Measurements from ENCODE around the gene RHBDF1.
"Not testable (repeated sequence)": the region's sequence is repeated elsewhere in the genome, so short reads cannot be mapped to it uniquely, and the experiment has no call there.

RHBDF1 gene

DNA sequence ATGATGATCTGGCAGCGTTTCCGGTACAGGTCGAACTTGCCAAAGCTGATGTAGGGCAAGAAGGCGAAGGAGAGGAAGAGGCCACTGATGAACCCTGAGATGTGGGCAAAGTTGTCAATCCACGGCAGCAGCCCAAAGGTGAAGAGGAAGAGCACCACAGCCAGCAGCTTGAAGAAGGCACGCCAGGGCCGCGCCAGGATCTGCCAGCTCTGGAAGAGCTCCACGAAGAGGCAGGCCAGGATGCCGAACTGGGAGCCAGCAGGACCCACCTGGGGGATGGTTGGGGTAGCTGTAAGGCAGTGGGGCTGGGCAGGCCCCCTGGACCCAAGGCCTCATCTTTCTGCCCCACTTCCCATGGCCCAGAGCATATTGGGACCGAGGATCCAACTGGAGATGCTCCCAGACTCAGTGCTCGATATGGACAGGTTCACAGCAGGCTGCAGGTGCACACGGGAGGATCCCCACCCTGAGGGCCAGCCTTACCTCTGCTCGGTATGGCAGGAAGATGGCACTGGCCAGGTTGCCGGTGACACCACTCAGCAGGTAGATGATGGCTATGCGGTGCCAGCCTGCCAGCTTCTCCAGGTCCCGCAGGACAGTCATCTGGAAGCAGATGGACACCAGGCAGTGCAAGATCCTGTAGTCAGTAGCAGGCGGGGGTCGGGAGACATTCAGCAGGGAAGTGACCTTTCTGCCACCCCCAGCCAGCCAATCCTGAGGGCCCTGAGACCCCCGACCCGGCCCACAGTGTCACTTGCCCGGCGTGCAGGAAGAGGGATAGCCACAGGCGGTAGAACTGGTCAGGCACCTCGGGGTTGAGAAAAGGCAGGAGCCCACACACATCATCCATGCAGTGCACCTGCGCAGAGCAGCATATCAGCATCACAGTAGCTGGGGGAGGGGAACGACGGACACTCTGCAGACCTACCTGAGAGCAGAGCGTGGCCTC is 13.7 kb downstream of the RHBDF1 start:
- DNase-seq, result no peak

DNA sequence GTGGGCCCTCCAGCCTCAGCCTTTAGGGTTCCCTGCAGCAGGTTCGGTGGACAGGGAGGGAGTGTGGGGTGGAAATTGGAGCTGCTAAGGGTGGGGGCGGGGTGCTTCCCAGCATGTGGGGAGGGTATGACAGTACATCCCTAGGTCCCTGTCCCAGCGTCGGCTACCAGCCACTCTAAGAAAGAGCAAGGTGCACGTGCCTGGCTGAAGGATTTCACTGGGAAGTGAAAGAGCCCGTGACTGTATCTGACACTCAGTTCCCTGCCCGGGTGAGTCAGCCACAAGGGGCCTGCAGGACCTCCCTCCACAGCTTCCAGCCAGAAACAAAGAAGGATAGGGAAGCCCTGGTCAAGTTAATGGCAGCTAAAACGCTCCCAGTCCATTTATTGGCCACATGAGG is 14.7 kb downstream of the RHBDF1 start:
- DNase-seq, result no peak

DNA sequence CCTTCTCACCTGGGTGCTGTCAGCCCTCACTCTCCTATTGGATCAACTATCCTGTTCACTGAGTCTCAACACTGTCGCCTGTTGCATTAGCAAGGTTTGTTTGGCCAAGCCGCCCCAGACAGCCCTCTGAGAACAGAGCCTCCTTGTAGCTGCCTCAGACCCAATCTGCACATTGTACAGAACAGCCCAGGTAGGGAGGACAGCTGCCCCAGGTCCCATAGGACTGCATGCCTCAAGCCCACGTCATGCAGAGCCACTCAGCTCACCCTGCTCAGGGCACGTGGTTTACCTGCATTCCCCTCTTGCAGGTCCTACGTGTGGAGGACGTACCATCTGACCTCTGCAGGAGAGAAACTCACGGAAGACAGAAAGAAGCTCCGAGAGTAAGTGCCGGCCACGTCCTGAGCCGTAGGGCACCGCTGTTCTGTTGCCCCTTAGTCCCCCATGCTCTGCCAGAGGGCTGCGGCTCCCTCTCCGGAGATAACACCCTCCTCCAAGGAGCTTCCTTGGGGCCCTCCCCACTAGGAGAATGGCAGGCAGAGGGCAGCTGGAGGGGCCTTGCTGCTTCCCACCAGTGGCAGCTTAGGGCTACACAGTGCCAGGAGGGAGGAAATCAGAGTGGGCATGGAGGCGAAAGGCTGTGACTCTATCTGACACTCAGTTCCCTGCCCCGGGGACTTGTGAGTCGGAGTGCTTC is 16.1 kb downstream of the RHBDF1 start:
- DNase-seq, result no peak

DNA sequence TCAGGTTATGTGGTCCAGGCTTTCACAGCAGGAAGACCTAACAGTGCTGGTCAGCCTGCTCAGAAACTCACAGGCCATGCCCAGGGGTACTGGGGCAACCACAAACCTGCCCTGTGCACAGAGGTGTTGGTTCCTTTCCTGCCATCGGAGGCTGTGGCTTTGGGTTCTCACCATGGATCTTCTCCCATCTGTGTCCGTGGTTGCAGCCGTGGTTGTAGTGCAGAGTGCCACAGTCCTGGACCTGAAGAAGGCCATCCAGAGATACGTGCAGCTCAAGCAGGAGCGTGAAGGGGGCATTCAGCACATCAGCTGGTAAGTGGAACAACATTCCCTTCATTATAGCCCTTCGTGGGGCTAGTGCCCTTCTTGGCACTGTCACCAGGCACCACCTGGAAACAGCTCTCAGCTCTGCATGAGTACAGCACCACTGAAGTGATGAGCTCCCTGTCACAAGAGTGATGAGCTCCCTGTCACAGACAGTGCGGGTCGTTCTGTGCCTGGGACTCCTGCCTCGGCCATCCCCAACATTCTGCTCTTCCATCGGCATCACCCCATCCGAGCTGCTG is 16.8 kb downstream of the RHBDF1 start:
- no peak for DNase-seq

DNA sequence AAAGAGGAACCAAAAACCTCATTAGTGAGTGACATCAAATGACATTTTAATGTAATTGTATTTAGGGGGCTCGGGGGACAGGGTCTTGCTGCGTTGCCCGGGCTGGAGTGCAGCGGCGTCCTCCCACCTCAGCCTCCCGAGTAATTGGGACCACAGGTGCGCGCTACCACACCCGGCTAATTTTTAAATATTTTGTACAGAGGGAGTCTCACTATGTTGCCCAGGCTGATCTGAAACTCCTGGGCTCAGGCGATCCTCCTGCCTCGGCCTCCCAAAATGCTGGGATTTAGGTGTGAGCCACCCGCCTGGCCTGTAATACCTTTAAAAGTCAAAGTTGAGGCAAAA is 18.2 kb downstream of the RHBDF1 start:
- no peak for DNase-seq

DNA sequence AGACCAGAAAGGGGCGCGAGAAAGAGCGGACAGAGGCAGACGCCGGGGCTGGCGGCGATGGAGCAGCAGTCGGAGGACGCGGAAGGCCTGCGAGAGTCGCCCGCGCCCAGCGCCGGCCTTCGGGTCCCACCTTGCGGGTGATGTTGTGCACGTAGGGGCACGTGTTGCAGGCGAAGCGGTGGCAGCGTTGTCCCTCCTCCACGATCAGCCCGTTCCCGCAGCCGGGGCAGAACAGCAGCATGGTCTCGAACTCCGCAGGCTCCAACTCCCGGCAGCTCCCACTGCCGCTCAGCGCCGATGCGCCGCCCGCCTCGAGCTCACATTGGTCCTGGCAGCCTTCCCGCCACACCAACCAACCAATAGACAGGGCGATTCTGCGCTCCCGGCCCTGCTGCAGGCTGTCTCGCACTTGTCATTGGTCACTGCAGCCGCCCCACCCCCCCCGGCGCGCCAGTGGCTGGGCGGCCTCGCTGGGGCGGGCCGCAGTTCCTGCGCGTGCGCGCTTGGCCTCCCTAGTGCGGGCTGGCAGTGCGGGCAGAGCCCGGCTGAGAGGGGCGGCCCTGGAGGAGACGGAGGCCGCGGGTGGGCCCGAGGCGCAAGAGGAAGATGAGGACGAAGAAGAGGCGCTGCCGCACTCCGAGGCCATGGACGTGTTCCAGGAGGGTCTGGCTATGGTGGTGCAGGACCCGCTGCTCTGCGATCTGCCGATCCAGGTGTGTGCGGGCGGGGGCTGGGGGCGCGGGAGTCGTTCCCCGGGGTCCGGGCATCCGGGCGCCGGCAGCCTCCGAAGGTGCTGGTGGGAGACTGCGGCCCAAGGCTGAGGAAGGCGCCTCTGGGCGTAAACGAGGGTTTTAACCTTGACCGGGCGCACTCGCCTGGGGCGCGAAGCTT is 18.8 kb downstream of the RHBDF1 start, which contains the start of the genes POLR3K and SNRNP25:
Gene POLR3K (minus strand): TSS at position 263 of the 891 bp plus-strand sequence. CDS start 22 bp downstream, at position 241.
Gene SNRNP25 (plus strand): TSS at position 483 of the 891 bp plus-strand sequence. CDS start 189 bp downstream, at position 672.
- DNase-seq, result peak; percentile 97

DNA sequence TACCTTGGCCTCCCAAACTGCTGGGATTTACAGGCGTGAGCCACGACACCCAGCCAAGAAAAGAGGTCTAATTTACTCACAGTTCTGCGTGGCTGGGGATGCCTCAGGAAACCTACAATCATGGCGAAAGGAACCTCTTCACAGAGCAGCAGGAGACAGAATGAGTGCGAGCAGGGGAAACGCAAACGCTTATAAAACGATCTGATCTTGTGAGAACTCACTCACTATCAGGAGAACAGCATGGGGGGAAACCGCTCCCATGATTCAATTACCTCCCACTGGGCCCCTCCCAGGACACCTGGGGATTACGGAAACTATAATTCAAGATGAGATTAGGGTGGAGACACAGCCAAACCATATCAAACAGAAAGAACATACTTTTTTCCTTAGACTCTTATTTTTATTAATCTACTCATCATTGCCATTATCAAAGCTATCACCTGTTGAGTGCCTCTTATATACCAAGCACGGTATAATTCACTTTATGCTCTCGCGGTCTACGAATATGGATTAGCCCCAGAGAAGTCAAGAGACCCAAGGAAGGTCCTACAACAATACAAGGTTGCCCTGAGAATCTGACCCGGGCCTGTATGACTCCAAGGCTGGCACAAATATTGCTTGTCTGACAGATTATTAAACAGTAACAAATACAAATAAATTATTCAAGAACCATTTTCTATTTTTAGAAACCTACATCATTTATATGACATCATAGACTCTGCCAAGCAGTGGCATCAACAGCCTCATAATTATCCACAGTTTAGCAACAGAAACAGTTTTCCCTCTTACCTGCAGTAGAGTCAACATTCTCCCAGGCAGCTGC is 21.5 kb downstream of the RHBDF1 start:
- no peak for DNase-seq

DNA sequence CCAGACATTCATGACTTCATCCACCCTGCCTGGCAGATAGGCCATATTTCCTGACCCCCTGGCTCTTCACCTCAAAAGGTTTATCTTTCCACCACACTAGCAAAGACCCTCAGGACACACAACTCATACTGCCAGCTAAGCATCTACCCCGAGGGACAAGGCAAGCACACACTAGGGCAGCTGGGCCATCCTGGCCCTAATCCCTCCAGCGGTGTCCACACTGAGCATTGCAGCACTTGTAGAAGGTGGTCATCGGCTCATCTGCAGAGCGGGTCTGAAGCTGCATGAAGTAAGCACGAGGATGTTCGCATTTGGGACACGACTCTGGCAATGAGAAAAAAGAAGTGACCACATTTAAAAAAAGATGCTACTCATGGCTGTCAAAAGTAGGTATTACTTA is 25.2 kb downstream of the RHBDF1 start:
- no peak for DNase-seq

DNA sequence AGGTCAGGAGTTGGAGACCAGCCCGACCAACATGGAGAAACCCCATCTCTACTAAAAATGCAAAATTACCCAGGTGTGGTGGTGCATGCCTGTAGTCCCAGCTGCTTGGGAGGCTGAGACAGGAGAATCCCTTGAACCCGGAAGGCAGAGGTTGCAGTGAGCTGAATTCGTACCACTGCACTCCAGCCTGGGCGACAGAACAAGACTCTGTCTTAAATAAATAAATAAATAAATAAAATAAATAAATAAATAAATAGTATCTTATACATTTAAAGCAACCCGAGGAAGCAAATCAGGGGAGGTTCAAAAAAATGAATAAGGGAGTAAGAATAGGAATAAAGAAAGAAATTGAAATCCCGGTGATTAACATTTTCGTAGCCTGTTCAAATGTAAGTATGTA is 25.9 kb downstream of the RHBDF1 start:
- not testable (repeated sequence) for DNase-seq

DNA sequence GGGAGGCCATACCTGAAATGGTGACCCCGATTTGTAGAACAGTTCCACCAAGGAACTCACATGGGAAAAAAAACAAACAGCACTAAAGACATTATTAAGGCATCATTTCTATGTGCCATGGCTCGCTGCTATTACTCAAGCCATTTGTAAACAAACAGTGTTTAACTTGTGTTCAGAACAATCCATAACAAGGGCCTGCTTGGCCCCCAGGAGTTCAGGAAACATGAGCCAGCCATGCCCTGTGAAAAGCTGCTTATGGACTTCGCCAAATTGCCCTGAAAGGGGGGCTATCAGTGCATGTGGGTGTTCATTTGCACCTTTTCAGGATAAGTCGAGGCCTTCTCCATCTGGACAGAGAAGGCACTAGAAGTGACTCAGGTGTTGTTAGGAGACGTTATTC is 27.0 kb downstream of the RHBDF1 start:
- no peak for DNase-seq

DNA sequence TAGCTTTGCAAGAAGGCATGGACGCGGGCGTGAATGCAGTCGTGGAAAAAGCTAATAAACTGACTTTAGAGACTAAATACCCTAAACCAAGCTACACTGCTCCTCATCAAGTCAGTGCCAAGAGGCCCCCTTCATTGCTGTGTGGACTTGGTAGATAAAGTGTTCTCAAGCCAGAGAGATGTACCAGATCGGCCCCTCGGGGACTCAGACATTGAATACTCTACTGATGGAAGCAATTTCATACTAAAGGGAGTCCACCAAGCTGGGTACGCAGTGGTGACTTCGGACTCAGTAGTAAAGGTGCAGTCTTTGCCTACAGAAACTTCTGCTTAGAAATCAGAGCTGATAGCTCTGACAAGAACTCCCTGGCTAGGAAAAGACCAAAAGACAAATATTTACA is 27.8 kb downstream of the RHBDF1 start:
- DNase-seq, result no peak

DNA sequence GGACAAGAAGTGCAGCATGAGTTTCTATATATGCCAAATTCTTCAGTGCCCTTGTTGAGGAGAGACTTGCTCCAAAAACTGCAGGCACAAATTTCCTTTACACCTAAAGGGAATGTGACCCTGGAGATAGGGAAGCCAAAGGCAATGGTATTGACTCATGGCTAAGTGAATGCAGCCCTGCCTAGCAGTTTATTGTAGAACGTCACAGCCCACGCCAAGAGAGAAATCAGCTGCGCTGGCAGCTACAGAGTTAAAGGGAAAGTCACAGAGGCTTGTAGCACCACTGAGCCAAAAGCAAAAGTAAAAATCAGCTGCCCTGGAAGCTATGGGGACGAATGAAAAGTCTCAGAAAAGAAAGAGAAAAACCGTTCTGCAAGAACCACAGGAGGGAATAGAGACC is 29.1 kb downstream of the RHBDF1 start:
- no peak for DNase-seq

DNA sequence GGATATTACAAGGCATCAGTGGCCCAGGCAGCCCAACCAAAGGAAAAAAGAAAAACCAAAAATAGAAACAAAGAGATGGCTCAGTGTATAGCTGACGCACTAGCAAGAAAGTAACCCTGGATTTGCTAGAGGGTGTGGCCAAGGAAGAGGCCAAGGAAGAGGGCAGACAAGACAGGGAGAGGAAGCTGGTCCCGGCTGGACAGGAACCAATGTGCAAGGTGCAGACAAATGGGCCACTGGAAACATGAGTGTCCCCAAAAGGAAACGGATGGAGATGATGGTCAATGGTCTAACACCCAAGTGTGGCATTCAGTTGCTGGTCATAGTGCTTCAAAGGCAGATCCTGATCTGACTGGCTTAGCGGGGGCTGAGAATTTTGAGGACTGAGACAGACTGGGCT is 29.7 kb downstream of the RHBDF1 start:
- DNase-seq, result no peak

DNA sequence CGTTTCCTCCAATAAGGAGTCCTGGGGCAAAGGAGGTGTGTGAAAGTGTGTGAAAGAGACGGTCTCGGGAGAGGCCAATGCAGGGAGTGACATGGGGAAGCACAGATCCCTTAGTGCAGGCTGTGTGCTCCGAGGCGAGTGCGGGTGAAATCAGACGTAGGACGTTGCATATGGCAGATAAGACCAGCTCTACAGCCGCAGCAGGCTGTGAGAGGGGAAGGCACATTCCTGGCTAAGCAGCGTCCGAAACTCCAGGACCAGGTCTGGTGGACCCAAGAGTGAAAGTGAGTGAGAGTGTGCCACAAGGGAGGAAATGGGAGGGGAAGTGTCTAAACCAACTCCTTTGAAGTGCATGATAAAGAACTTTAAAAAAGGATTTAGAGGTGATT is 30.4 kb downstream of the RHBDF1 start:
- DNase-seq, result no peak

DNA sequence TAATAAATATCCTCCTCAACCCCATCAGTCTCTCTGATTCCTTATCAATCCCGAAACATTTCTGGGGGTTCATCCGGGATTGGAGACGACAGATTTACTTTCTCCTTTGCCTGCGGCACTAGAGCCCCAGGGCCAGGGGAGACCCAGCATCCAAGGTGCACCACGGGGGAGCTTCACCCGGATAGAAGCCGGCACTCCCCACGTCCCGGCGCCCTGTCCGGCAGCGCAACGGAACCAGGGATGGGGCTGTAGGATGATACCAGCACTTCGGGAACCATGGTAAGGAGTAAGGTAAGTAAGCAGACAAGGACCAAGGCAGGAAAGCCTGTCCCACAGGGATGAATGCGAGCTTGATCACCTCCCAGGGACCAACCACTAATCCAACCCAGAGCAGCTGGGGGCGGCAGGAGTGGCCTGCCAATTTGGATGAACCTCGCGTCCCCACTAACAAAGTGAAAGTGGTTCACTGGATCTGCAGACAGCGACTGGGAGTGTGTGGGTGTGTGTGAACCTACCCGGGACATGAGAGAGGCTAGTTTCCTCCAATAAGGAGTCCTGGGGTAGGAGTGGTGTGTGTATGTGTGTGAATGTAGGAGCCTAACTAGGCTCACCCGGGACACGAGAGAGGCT is 30.9 kb downstream of the RHBDF1 start:
- DNase-seq, result no peak

DNA sequence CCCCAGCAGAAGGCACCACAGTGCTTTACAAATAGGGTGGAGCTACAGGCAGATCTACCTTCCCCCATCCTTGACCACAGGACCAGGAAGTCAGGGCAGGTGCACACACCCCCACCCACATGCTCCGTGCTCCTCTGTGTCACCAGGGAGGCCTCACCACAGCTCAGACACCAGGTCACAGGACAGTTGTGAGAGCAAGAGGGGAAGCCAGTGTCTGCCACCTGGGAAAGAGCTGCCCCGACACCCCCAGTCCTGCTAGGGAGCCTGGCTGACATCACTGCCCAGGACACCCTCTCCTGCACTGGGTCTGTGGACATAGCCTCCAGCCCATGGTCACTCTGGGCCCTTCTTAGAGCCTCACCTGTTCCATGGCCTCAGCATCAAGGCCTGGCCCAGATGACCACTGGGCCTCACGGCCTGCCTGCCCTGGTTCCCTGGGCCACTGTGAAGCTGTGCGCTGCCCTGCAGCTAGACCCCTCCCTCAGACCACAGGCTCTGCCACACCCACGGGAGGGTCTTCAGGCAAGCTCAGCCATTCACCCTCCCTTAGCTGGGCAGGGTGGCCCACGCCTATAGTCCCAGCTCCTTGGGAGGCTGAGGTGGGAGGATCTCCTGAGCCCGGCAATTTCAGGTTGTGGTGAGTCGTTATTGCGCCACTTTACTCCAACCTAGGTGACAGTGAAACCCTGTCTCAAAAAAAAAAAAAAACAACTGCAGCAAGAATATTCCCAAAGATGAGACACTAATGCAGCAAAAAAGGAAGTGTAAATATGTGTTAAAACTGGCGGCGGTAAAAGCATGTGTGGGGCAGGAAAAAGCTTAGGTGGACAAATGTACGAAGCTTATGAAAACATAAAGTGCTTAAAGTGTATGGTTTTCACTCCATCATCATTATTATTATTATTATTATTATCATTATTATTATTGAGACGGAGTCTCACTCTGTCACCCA is 33.2 kb downstream of the RHBDF1 start:
- DNase-seq, result no peak

DNA sequence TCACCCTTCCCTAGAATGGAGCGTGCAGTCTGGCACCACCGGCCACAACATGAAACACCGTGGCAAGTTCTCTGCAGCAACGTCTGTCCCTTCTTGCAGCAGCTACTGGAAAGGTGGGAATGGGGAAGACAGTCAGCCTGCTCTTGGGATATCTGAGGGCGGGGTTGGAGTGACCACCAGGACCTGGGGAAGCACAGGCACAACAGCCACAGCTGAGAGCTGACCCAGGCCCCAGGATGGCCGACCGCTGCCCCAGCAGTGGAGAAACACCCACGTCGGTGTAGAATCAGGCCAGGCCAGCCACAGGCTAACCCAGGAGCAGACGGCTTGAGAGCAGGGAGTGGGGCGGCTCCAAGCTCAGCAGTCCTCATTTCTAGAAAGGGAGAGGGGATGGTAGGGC is 34.2 kb downstream of the RHBDF1 start:
- DNase-seq, result not testable (repeated sequence)

DNA sequence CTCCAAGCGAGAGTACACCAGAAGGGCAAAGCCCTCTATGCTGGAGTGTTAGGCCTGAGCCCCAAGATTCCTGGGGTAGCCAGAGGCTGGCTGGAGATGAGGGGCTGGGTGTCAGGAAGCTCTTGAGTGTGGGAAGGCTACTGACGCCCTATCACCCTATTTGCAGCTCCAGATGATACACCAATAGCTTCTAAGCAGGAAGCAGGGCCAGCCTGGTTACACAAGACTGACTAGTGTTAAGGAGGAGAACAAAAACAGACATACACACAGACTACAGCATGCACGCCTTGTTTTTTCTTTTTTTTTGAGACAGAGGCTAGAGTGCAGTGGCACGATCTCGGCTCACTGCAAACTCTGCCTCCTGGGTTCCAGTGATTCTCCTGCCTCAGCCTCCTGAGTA is 34.9 kb downstream of the RHBDF1 start:
- no peak for DNase-seq

DNA sequence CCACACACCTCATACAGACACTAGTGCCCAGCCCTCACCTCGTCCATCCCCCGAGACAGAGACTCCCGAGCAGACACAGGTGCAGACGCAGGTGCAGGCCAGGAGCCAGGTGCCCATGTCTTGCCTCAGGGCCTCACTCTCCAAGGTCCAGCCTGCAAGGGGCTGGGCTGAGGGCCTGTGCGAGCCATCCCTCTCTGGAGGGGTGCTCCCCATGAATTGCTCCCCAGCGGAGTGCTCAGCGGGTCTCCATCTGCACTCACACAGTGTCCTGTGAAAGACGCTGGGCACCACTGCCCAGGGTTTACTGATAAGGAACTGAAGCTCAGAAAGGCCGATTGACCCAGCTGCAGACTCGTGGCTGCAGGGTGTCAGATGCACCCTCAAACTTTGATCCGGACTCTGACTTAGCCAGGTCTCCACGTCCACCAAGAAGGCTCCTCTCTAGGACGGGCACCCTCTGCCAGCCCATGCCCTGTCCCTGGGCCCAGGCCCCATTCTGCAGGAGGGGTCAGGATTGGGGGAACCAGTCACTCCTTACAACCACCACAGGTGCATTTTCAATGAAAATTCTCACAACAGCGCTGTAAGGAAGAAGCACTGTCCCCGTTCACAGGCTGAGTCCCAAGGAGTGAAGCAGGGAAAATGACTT is 36.0 kb downstream of the RHBDF1 start:
- no peak for DNase-seq

Measured in NCI-H446 treated with DMSO at 0.1 percent for 48 hours (cell line).